ENCODE measurements around the gene LRMDA. TPM values are rescaled to one million over a fixed set of nuclear protein-coding genes. Genes with fewer than 3 reads are reported as not detected.

LRMDA gene
- total RNA-seq, 1 experiment from 2014 or later, result 4.8 TPM

- RAD21 ChIA-PET (ENCODE audit: low non-redundant PET in 1 of 2, low total read pairs in 2 of 2, uncharacterized antibody in 2 of 2, unreplicated experiment in 2 of 2), result no interaction called here
- TF ChIP-seq TCF7L2 (IDR thresholded peaks at IDR 0.05; ENCODE audit: borderline replicate concordance, extremely low read depth, insufficient read depth, insufficient read length), result no peak
- TF ChIP-seq, protein P1, sequence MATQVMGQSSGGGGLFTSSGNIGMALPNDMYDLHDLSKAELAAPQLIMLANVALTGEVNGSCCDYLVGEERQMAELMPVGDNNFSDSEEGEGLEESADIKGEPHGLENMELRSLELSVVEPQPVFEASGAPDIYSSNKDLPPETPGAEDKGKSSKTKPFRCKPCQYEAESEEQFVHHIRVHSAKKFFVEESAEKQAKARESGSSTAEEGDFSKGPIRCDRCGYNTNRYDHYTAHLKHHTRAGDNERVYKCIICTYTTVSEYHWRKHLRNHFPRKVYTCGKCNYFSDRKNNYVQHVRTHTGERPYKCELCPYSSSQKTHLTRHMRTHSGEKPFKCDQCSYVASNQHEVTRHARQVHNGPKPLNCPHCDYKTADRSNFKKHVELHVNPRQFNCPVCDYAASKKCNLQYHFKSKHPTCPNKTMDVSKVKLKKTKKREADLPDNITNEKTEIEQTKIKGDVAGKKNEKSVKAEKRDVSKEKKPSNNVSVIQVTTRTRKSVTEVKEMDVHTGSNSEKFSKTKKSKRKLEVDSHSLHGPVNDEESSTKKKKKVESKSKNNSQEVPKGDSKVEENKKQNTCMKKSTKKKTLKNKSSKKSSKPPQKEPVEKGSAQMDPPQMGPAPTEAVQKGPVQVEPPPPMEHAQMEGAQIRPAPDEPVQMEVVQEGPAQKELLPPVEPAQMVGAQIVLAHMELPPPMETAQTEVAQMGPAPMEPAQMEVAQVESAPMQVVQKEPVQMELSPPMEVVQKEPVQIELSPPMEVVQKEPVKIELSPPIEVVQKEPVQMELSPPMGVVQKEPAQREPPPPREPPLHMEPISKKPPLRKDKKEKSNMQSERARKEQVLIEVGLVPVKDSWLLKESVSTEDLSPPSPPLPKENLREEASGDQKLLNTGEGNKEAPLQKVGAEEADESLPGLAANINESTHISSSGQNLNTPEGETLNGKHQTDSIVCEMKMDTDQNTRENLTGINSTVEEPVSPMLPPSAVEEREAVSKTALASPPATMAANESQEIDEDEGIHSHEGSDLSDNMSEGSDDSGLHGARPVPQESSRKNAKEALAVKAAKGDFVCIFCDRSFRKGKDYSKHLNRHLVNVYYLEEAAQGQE (IDR thresholded peaks at IDR 0.05; ENCODE audit: low read depth), result no peak
- no peak for TF ChIP-seq SRF (IDR thresholded peaks at IDR 0.05; ENCODE audit: low read depth)
- TF ChIP-seq ATF3 (IDR thresholded peaks at IDR 0.05), result no peak
- no peak for TF ChIP-seq CEBPB (IDR thresholded peaks at IDR 0.05; ENCODE audit: low read depth)
- TF ChIP-seq EZH2phosphoT487 (IDR thresholded peaks at IDR 0.05; ENCODE audit: borderline replicate concordance), result no peak
These were observed 49.0 kb downstream of the LRMDA start for GRCh38 chr10:75480374-75480773.

More at GRCh38 chr10:75480374-75480773, 49.0 kb downstream of the LRMDA start:
- DNase-seq (ENCODE audit: low read depth, low spot score), result no peak
- Histone ChIP-seq H3K9me2 (ENCODE audit: insufficient read depth) (0 out of 2 replicates have a peak, but pooled peaks cover 3% of the 10 kb centered on the region), H3K27ac (ENCODE audit: low read depth, low read length) (no peak overlapping the region), H3K27me3 (ENCODE audit: insufficient read depth, low read length) (no peaks in the 10 kb centered on the region), H3K4me2 (ENCODE audit: low read length) (no peak overlapping the region), H3K9ac (ENCODE audit: low read length) (no peak overlapping the region), H3K4me3 (replicated peaks in 1 of 2; ENCODE audit: low read depth in 1 of 2, low read length in 2 of 2) (no peak overlapping the region), H4K20me1 (ENCODE audit: insufficient read depth) (no peaks in the 10 kb centered on the region), H2AFZ (ENCODE audit: low read depth, low read length, poor library complexity, severe bottlenecking) (no peak overlapping the region), H3K9me3 (ENCODE audit: control insufficient read depth in 1 of 2, insufficient read depth in 1 of 2, low read depth in 1 of 2, low read length in 2 of 2) (no peaks in the 10 kb centered on the region), H3K36me3 (ENCODE audit: control insufficient read depth in 1 of 2, insufficient read depth in 2 of 2, low read length in 2 of 2) (no peaks in the 10 kb centered on the region), H3K4me1 (ENCODE audit: control insufficient read depth in 1 of 2, insufficient read depth in 2 of 2, low read length in 2 of 2) (no peaks in the 10 kb centered on the region), H3K79me2 (ENCODE audit: insufficient read depth, low read length) (no peaks in the 10 kb centered on the region)
- ATAC-seq, result no peak
- intact Hi-C loops (cut with micrococcal nuclease), result no loop called here
- POLR2A ChIA-PET, result no interaction called here
- no TSS peak for BruUV-seq (replicated peaks)
- CTCF ChIA-PET, result no interaction called here

All from HCT116 (cell line).